NK-92 treated with Interleukin-12 subunit alpha and Interleukin-12 subunit beta, amount 100 ng/mL, for 24 hours (cell line): ENCODE measurements around the gene YWHAG.
"Not testable (repeated sequence)": the region's sequence is repeated elsewhere in the genome, so short reads cannot be mapped to it uniquely, and the experiment has no call there.

Experiments used
- DNase-seq: peaks from one replicate; lab custom pipeline; 2025; lab: John Stamatoyannopoulos, UW

The YWHAG gene

GRCh38 chr7:76294344-76295024 lies 64.3 kb downstream of the YWHAG start:
- DNase-seq: no peak

- DNase-seq: no peak
These were observed 65.3 kb downstream of the YWHAG start for GRCh38 chr7:76293407-76293901.

- not testable (repeated sequence) for DNase-seq
These were observed 65.9 kb downstream of the YWHAG start for GRCh38 chr7:76292911-76293310.

- DNase-seq: no peak
These were observed 66.6 kb downstream of the YWHAG start for GRCh38 chr7:76292213-76292573.

- DNase-seq: peak; percentile 80
These were observed 67.2 kb downstream of the YWHAG start for GRCh38 chr7:76291351-76292212.

GRCh38 chr7:76290847-76291350 lies 67.9 kb downstream of the YWHAG start:
- DNase-seq: not testable (repeated sequence)

- DNase-seq: no peak
These were observed 71.9 kb downstream of the YWHAG start for GRCh38 chr7:76286842-76287403.

DNA sequence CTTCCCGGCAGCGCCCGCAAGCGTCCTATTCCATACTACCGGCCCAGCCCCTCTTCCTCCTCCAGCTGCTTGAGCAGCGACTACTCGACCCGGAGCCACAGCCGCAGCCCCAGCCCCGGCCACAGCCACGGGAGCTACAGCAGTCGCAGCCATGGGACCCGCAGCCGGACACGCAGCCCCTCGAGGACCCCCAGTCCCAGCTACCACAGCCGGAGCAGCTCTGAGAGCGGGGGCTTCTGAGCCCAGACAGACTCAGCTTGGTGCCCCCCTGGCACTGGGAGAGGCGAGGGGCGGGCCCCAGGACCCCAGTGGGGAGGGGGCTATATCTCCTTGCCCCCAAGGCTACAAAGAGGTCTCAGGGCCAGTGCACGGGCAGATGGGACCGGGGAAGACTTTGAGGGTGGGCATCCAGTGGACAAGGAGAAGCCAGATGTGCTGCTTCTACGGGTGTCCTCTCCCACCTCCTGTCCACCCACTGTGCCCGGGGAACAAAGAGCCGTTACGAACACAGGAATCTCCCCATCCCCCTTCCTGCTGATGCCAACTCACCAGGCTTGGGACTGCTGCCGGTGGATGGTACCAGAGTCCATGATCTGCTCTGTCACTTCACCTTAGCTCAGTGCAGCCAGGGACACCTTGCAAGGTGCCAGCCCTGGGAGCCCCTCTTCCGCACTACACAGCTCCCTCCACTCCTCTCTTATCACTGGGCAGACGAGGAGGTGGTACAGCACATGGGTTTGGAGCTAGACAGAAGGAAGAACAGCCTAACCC lies 73.0 kb downstream of the YWHAG start:
- DNase-seq: no peak

DNA sequence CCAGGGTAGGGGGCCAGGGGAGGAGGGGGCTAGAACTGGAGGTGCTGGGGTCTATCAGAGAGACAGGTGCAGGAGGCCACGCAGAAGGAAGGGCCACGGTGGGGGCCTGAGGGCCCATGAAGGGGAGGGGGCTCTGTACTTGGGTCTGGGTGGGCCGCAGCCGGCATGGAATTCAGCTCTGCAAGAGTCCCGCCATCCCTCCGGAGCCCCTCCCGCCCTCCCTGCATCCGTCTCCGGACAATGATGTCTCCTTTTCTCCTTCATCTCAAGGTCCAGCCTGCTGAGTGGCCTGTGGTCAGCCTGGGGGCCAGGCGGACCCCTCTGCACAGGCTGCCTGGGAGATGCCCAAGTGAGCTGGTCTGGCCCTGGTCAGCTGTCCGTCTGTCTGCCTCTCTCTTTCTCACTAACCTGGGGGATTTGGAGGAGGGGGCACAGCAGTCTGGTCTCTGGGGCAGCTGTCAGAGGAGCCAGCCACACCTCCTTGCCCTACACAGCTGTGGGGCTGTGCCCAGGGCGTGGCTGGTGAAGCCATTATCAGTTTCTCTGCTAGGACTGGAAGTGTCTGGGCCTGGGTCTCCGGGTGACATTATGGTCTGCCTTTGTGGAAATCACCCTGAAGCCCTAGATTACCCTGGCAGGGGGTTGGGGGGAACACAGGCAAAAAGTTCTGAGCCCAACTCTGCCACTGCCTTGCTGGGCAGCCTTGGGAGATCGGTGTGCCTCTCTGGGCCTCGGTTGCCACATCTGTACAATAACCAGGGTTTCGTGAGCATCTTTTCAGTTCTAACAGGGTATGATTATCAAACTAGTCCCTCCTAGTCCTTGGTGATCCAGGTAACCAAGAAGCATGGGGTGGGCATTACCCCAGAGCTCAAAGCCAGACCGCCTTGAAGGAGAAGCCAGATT lies 75.3 kb downstream of the YWHAG start:
- no peak for DNase-seq

GRCh38 chr7:76282344-76283253 lies 76.2 kb downstream of the YWHAG start:
- no peak for DNase-seq

DNA sequence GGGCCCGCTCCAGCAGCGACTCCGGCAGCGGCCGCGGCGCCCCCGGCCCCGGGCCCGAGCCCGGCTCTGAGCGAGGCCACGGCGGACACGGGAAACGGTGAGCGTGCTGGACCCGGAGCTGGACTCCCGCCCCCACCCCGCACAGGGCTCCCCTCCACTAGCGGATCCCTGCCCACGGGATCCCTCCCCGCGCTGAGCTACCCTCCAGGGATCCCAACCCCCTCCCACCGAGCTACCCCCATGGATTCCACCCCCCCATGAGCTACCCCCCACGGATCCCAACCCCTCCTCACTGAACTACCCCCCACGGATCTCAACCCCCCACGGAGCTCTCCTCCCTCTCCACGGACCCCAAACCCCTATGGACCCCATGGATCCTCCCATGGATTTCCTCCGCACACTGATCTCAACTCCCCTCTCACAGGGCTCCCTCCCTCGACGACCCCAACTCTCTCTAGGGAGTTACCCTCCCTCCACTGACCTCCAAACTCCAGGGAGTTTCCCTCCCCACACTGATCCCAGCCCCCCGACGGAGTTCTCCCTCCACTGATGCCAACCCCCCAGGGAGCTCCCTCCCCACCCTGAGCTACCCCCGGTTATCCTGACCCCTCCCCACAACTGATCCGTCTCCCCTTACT lies 77.0 kb downstream of the YWHAG start:
- no peak for DNase-seq

DNA sequence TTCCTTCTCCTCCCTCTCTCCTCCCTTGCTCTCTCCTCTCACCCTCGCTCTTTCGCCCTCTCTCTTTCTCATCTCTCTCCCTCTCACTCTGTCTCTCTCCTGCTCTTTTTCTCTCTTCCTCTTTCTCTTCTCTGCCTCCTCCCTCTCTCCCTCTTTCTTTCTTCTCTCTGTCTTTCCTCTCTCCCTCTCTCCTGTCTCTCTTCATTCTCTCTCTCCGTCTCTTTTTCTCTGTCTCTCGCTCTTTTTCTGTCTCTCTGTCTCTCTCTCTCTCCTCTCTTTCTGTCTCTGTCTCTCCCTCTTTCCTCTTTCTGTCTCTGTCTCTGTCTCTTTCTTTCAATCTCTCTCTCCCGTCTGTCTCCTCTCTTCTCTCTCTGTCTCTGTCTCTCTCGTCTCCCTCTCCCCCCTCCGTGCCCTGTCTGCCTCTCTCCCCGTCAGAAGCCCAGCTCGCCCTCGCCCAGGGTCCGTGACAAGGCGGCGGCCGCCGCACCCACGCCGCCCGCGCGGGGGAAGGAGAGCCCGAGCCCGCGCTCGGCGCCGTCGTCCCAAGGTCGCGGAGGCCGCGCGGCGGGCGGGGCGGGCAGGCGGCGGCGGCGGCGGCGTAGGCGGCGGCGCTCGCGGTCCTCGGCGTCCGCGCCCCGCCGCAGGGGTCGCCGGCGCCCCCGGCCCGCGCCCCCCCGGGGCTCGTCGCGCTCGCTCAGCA lies 77.6 kb downstream of the YWHAG start:
- DNase-seq: no peak

GRCh38 chr7:76280408-76280807 lies 78.4 kb downstream of the YWHAG start:
- DNase-seq: no peak

DNA sequence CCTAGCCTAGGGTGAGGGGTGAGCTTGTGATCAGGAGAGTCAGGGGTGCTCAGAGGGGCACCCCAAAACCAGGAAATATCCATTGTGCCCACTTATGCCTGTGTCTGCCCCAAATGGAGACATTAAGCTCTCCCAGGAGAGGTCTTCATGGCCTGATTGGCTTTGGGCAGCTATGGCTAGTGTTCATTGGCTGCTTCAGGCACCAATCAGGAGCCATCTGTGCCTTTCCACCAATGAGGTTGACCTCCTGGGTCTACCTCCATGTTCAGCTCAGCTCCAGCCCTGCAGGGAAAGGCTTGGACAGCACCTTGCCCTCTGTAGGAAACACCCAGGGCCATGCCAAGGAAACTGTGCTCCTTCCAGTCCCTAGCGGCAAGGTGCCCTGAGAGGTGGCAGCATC lies 80.3 kb downstream of the YWHAG start:
- no peak for DNase-seq
